Activated CD4-positive, alpha-beta memory T cell treated with anti-CD3 and anti-CD28 coated beads, Interleukin-2, amount 10 ng/mL, durations not matched to agents 7 days and 5 days (primary cell): ENCODE results near the gene LPXN. TPM values are rescaled to one million over a fixed set of nuclear protein-coding genes. Genes with fewer than 3 reads are reported as not detected.

Experiments used
- CTCF ChIA-PET: fragments of 350-600 bp; sonication (Branson Sonifier 250); formaldehyde crosslinking; loops from one replicate; lab custom pipeline; 2021; ENCODE audit warnings: antibody characterized with exemption, inconsistent platforms; lab: Charles Lee
- POLR2A ChIA-PET: fragments of 350-600 bp; sonication (Branson Sonifier 250); formaldehyde crosslinking; loops from one replicate; lab custom pipeline; 2021; ENCODE audit warnings: antibody characterized with exemption; lab: Charles Lee
- DNase-seq: peaks from one replicate; pipeline ENCODE4 v3.0.0-alpha.2; 2020
- H3K27ac Mint-ChIP-seq: one replicate; pipeline ENCODE4 v1.8.0; 2021; ENCODE audit warnings: mild to moderate bottlenecking, mixed read lengths
- H3K27me3 Mint-ChIP-seq: one replicate; pipeline ENCODE4 v1.8.0; 2021; ENCODE audit warnings: mixed read lengths
- H3K36me3 Mint-ChIP-seq: one replicate; pipeline ENCODE4 v1.8.0; 2021; ENCODE audit warnings: low read depth, mixed read lengths
- H3K4me1 Mint-ChIP-seq: one replicate; pipeline ENCODE4 v1.8.0; 2021; ENCODE audit warnings: mixed read lengths
- H3K4me3 Mint-ChIP-seq: one replicate; pipeline ENCODE4 v1.8.0; 2021; ENCODE audit warnings: mild to moderate bottlenecking, mixed read lengths
- H3K9me3 Mint-ChIP-seq: one replicate; pipeline ENCODE4 v1.8.0; 2021; ENCODE audit warnings: mixed read lengths
- total RNA-seq, 2 experiments: library from RNA; stranded (reverse); gene quantifications; one replicate each; pipeline ENCODE4 v1.2.3, GENCODE V29; 2021

The LPXN gene
- total RNA-seq, 2 experiments from 2014 or later = 137 to 138 TPM

DNA sequence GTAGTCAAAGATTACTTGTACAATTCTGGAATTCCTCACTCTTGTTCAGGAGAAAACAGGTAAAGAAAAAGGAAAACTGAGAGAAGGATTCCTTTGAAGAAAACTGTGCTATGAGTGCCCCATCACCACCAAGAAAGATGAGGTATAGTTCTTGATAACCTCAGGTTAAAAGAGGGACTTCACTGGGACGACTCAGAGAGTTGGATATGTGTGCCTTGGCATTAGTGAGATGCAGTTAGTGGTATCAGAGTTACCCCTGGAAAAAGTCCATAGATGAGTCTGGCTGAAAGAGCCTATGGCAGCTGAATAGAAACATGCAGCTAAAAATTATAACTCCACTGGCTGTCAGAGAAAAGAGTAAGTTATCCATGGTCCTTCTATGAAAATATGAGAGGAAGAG, 28.8 kb downstream of the LPXN start:
- ChIA-PET CTCF (no interaction called here), POLR2A (no interaction called here)
- Mint-ChIP-seq H3K27me3 (no peaks in the 10 kb centered on the region), H3K4me1 (no peaks in the 10 kb centered on the region), H3K27ac (no peak overlapping the region), H3K4me3 (no peak overlapping the region), H3K36me3 (peaks cover 79% of the 10 kb centered on the region), H3K9me3 (no peaks in the 10 kb centered on the region)
- DNase-seq = no peak

DNA sequence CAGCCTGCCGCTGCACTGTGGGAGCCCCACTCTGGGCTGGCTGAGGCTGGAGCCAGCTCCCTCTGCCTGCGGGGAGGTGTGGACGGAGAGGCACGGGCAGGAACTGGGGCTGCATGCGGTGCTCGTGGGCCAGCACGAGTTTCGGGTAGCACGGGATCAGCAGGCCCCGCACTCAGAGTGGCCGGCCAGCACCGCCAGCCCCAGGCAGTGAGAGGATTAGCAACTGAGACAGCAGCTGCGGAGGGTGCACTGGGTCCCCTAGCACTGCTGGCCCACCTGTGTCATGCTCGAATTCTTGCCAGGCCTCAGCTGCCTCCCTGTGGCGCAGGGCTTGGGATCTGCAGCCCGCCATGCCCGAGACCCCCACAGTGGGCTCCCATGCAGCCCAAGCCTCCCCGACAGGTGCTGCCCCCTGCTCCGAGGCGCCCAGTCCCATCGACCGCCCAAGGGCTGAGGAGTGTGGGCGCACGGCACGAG, 43.8 kb downstream of the LPXN start:
- DNase-seq = no peak
- CTCF ChIA-PET = no interaction called here
- H3K27me3 Mint-ChIP-seq = no peaks in the 10 kb centered on the region
- peaks cover 22% of the 10 kb centered on the region for H3K4me1 Mint-ChIP-seq
- H3K36me3 Mint-ChIP-seq = peaks cover 82% of the 10 kb centered on the region
- H3K27ac Mint-ChIP-seq = no peak overlapping the region
- POLR2A ChIA-PET = no interaction called here
- H3K4me3 Mint-ChIP-seq = no peak overlapping the region
- H3K9me3 Mint-ChIP-seq = no peaks in the 10 kb centered on the region

- Mint-ChIP-seq H3K4me1 (peaks cover 30% of the 10 kb centered on the region), H3K36me3 (peaks cover 74% of the 10 kb centered on the region), H3K4me3 (no peak overlapping the region), H3K9me3 (no peaks in the 10 kb centered on the region), H3K27ac (no peak overlapping the region), H3K27me3 (no peaks in the 10 kb centered on the region)
- ChIA-PET CTCF (interaction anchor here (1.0 kb wide), 1 partner anchor 37 kb away, joined by 7 read pairs; no protein-coding TSS in a partner anchor), POLR2A (interaction anchor here (1.1 to 1.2 kb wide), 2 partner anchors 30 to 47 kb away, joined by 4 read pairs; no protein-coding TSS in a partner anchor)
- peak; percentile 41 for DNase-seq
Observed at GRCh38 chr11:58530236-58530635, 45.4 kb downstream of the LPXN start.

DNA sequence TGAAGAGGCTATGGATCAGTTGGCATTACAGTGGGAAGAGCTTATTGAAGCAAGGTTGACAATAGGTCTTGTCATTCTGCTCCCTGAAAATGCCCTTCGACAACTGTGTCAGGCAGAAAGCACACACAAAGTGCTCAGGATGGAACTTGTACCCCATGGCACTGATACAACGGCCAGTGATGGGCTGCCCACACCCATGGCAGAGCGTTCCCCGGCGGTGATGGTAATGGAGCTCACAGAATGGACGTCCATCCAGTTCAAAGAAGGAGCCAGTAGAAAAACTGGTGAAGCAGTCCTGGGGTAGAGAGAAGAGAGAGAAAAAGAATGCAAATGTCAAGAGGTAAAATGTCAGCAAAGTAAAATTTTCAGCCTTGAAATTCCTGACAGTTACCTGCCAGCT, 48.2 kb downstream of the LPXN start:
- H3K27ac Mint-ChIP-seq = no peak overlapping the region
- H3K4me3 Mint-ChIP-seq = no peak overlapping the region
- peaks cover 42% of the 10 kb centered on the region for H3K4me1 Mint-ChIP-seq
- peaks cover 54% of the 10 kb centered on the region for H3K36me3 Mint-ChIP-seq
- no peaks in the 10 kb centered on the region for H3K9me3 Mint-ChIP-seq
- ChIA-PET POLR2A (interaction anchor here (1.2 kb wide), 1 partner anchor 49 kb away, joined by 4 read pairs; the partner anchor contains the start of gene LPXN), CTCF (no interaction called here)
- DNase-seq = no peak
- no peaks in the 10 kb centered on the region for H3K27me3 Mint-ChIP-seq

DNA sequence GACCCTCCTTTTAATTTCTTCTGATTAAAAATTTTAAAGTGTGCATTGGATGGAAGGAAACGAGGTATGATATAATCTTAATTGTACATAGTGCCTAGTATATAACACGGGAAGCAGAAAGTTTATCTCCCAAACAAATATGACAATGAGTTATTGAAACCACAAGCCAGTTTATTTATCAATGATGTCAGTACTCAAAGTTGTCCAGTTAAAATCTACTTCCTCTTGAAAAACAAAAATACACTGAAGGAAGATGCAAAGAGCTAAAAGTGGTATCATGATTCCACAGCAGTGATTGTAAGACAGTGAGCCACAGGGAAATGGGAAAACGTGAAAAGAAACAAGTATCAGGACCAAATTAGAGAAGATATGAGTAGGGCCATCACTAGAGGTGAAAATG, 48.9 kb downstream of the LPXN start:
- no peak for DNase-seq
- POLR2A ChIA-PET = interaction anchor here (1.2 kb wide), 1 partner anchor 49 kb away, joined by 4 read pairs; the partner anchor contains the start of gene LPXN
- Mint-ChIP-seq H3K36me3 (peaks cover 53% of the 10 kb centered on the region), H3K27me3 (no peaks in the 10 kb centered on the region), H3K9me3 (no peaks in the 10 kb centered on the region), H3K4me3 (no peak overlapping the region), H3K4me1 (peaks cover 45% of the 10 kb centered on the region), H3K27ac (no peak overlapping the region)
- CTCF ChIA-PET = interaction anchor here (0.6 to 1.4 kb wide), 2 partner anchors 11 to 627 kb away, joined by 3 to 4 read pairs; no protein-coding TSS in a partner anchor

DNA sequence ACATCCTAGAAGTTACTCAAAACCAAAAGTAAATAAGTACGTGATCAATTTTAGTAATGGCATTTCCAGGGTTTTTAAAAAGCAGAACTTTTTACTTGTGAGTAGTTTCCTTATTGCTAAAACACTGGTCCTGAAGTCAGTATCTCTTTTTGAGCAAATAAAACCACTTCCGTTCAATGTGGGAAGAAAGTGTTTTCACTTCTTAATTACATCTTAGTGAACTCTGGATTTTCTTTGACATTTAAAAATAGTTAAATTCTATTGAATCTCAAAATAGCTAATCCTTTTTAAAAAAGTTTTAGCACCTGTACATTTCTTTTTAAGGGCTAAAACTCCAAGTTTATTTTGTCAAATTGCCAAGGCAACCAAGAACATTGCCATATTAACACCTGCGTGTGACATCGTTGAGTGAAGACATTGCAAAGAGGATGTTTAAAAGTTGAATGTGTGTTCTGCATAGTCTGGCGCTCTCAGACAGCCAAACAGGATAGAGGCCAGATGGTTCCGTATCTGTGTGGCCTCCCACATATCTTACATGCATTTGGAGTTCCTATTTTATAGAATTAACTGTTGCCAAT, 50.5 kb downstream of the LPXN start:
- DNase-seq = no peak
- Mint-ChIP-seq H3K36me3 (peaks cover 41% of the 10 kb centered on the region), H3K27ac (peak overlapping the region; percentile 74), H3K9me3 (no peaks in the 10 kb centered on the region), H3K4me1 (peaks cover 32% of the 10 kb centered on the region), H3K27me3 (no peaks in the 10 kb centered on the region), H3K4me3 (peak overlapping the region; percentile 1)
- CTCF ChIA-PET = interaction anchor here (0.8 to 2.6 kb wide), 7 partner anchors 9 to 53 kb away, joined by 3 to 10 read pairs (median 5); no protein-coding TSS in a partner anchor
- POLR2A ChIA-PET = interaction anchor here (1.3 kb wide), 1 partner anchor 43 kb away, joined by 3 read pairs; no protein-coding TSS in a partner anchor

DNA sequence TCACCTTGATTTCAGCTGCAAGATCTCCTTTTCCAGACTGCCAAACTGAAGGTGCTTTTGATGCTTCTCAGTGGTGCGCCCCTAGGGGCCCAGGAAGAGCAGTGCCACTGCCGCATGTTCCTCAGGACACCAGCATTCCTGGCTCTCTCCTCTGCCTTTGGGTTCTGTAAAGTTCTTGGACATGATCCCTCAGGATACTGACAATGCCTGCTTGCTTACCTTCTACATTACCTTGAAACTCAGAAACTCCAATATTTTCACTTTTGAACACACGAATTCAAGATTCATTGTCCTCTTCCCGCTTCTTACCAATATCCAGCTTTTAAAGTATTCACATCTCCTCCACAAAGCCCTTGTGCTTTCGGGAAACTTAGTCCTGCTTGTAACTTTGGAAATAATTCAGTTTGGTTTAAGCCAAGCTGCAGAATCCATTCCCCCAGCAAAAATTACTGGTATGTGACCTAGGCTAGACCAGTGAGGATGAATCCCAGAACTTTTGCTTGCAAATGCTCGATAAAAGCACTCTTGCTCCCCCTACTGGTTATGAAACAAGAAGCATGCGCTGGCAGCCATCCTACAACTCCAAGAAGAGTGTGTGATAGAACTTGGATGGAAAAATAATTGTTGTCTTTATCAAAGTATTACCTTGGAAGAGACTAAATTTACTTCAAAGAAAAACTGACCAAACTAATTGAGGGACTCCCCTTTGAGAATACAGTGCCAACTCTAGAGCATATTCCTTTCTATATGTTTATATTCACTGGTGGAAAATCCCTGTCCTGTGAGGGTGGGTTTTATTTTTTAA, 51.2 kb downstream of the LPXN start:
- Mint-ChIP-seq H3K4me3 (no peak overlapping the region), H3K4me1 (peaks cover 29% of the 10 kb centered on the region), H3K36me3 (peaks cover 35% of the 10 kb centered on the region), H3K27me3 (no peaks in the 10 kb centered on the region), H3K9me3 (no peaks in the 10 kb centered on the region), H3K27ac (peak overlapping the region; percentile 74)
- DNase-seq = peak; percentile 39
- ChIA-PET CTCF (interaction anchor here (0.7 to 2.6 kb wide), 12 partner anchors 9 to 724 kb away, joined by 3 to 10 read pairs (median 4); no protein-coding TSS in a partner anchor), POLR2A (interaction anchor here (1.3 kb wide), 1 partner anchor 44 kb away, joined by 3 read pairs; no protein-coding TSS in a partner anchor)

DNA sequence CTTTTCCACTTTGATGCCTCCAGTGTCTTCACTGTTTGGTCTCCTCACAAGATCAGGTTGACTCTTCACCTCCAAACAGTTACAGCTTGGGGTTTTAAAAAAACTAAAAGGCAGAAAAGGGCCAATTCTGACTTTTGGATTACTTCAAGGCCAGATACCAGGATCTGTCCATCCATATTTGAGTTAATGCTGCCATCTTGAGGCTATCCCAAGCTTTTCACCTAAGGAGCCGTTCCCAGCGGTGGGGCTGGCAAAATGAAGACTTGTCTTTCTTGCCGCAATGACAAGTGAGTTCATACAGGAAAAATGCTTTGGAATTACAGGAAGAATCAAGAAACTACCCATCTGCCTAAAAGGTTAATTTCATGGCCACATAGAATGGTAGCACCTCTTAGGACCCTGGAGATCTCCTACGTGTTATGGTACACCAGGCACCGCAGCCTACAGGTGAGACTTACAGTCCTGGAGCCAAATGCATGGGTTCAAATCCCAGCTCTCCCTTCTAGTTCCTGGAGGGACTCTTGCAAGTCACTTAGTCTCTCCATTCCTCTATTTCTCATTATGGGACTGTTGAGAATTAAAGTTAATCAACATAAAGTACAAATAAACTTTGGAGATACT, 61.8 kb downstream of the LPXN start:
- H3K4me1 Mint-ChIP-seq = no peaks in the 10 kb centered on the region
- POLR2A ChIA-PET = no interaction called here

DNA sequence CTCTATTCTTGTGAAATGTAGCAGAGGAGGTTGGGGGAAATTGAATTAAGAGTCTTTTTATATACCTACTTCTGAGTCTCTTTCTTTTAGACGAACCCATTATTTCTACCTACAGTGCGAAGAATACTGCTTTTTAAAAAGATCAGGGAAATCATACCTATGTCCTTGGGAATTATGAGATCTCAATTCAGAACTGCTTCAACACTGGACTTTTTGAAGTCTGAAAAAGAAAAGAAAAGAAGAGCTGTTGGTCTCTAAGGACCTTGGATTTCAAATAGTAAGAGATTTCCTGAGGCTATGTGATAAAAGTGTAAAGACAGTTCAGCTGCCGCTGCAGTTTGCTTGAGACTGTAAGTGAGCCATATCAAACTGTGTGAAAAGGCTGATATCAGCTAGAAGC, 64.0 kb downstream of the LPXN start:
- no peaks in the 10 kb centered on the region for H3K27me3 Mint-ChIP-seq
- ChIA-PET CTCF (interaction anchor here (0.9 to 3.5 kb wide), 3 partner anchors 13 to 118 kb away, joined by 3 to 10 read pairs (median 3); no protein-coding TSS in a partner anchor), POLR2A (no interaction called here)

More for the DNA sequence above, 61.8 kb downstream of the LPXN start:
- no peak overlapping the region for H3K27ac Mint-ChIP-seq
- no peaks in the 10 kb centered on the region for H3K27me3 Mint-ChIP-seq
- no peak overlapping the region for H3K4me3 Mint-ChIP-seq
- H3K36me3 Mint-ChIP-seq = no peaks in the 10 kb centered on the region
- H3K9me3 Mint-ChIP-seq = no peaks in the 10 kb centered on the region
- CTCF ChIA-PET = interaction anchor here (3.5 kb wide), 1 partner anchor 10 kb away, joined by 10 read pairs; no protein-coding TSS in a partner anchor
- DNase-seq = no peak

DNA sequence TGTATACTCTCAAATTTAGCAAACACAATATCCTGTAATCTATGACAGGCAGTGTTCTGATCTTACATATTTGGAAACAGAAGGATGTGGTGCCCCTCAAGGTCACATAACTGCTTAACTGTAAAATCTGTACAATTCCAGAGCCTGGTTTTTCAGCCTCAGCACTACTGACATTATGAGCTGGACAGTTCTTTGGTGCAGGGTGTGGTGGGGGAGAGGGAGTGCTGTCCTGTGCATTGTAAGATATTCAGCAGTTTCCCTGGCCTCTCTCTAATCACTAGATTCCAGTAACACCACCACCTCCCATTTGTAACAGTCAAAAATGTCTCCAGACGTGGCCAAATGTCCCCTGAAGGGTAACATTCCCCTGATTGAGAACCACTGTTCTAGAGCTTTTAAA, 65.9 kb downstream of the LPXN start:
- POLR2A ChIA-PET = no interaction called here
- Mint-ChIP-seq H3K27ac (no peak overlapping the region), H3K9me3 (no peaks in the 10 kb centered on the region), H3K4me1 (peaks cover 2% of the 10 kb centered on the region), H3K4me3 (no peak overlapping the region), H3K27me3 (no peaks in the 10 kb centered on the region), H3K36me3 (no peaks in the 10 kb centered on the region)
- CTCF ChIA-PET = no interaction called here
- DNase-seq = no peak

More for the DNA sequence above, 64.0 kb downstream of the LPXN start:
- no peak overlapping the region for H3K4me3 Mint-ChIP-seq
- no peaks in the 10 kb centered on the region for H3K36me3 Mint-ChIP-seq
- no peaks in the 10 kb centered on the region for H3K4me1 Mint-ChIP-seq
- no peaks in the 10 kb centered on the region for H3K9me3 Mint-ChIP-seq
- H3K27ac Mint-ChIP-seq = no peak overlapping the region
- no peak for DNase-seq

GRCh38 chr11:58508814-58509213, 66.8 kb downstream of the LPXN start:
- H3K4me3 Mint-ChIP-seq = no peak overlapping the region
- POLR2A ChIA-PET = no interaction called here
- no peaks in the 10 kb centered on the region for H3K9me3 Mint-ChIP-seq
- H3K4me1 Mint-ChIP-seq = peaks cover 2% of the 10 kb centered on the region
- DNase-seq = no peak
- CTCF ChIA-PET = no interaction called here
- H3K27me3 Mint-ChIP-seq = no peaks in the 10 kb centered on the region
- H3K36me3 Mint-ChIP-seq = no peaks in the 10 kb centered on the region
- no peak overlapping the region for H3K27ac Mint-ChIP-seq

GRCh38 chr11:58508005-58508404, 67.7 kb downstream of the LPXN start, which contains the start of gene OR5B21:
Gene OR5B21 (minus strand): TSS chr11:58508105. CDS start chr11:58508105, 0 bp downstream.
- Mint-ChIP-seq H3K4me3 (no peak within 1 kb of the TSS), H3K4me1 (peaks cover 2% of the 10 kb centered on the region), H3K27ac (no peak within 1 kb of the TSS), H3K36me3 (peaks cover 5% of the 10 kb centered on the region), H3K27me3 (no peaks in the 10 kb centered on the region), H3K9me3 (no peaks in the 10 kb centered on the region)
- DNase-seq = no peak
- ChIA-PET POLR2A (no interaction called here), CTCF (no interaction called here)
